HG02571 (cell line): ENCODE data around the gene RASA3.
A peak's percentile ranks its signal among the peaks of the same experiment; 100 is the strongest.

Source experiments
- ATAC-seq: cut with Tn5 transposase; IDR thresholded peaks from one replicate; pipeline ENCODE4 v1.9.1; 2021; ENCODE audit warnings: mild to moderate bottlenecking, moderate library complexity; ENCODE audit not compliant: unreplicated experiment

The RASA3 gene

DNA sequence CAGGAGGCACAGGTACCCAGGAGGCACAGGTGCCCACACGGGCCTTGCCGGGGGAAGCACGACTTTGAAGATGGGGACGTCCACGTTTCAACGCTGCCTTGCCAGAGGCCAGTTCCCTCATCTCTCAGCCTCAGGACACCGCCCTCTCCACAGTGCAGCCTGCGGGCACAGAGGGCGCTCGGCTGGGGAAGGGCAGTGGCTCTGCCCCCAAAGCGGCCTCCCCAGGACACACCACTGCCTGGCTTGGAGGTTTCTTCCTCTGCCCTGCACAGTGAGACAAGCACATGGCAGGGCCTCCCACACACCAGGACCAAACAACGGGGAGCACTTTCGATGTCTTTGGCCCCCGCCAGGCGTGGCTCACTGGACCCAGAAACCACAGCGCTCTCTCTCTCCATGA is 73.0 kb downstream of the RASA3 start:
- no peak for ATAC-seq

DNA sequence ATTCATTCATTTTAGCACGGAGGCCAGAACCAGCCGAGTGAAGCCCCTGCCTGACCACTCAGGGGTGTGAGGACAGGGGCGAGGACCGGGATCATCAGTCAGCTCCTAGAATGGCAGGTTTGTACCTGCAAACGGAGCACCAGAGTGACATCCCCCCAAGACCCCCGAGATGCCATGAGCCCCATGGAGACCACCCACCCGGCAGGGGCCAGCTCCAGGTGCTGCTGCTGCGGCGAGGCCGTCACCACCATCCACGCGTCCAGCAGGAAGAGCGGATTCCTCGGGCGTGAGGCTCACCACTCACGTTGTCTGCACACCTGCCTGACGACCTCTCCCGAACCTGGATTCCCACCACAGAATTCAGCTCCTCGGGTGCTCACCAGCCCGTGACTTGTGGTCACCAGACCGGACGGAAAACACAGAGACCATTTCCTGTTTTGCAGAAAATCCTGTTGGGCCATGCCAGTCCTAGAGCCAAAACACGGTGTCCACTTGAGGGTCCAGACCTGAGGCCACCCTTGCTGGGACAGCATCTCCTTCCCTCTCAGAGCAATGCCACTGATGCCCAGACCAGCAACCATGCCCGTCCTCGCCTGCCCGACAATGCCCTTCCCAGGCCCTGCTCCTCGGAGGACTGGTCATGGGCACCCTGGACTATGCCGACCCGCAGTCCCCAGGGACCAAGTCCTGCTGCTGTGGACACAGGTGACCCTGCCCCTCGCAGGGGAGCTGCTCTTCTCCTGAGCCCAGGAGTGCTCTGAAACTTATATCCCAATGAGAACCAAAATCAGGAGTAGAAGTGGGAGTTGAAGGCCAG is 74.2 kb downstream of the RASA3 start:
- ATAC-seq = no peak

GRCh38 chr13:114057166-114058050 is 75.0 kb downstream of the RASA3 start:
- ATAC-seq = no peak

GRCh38 chr13:114056205-114057013 is 76.0 kb downstream of the RASA3 start:
- no peak for ATAC-seq

GRCh38 chr13:114055766-114056165 is 76.7 kb downstream of the RASA3 start:
- ATAC-seq = no peak

GRCh38 chr13:114054830-114055439 is 77.5 kb downstream of the RASA3 start:
- no peak for ATAC-seq

DNA sequence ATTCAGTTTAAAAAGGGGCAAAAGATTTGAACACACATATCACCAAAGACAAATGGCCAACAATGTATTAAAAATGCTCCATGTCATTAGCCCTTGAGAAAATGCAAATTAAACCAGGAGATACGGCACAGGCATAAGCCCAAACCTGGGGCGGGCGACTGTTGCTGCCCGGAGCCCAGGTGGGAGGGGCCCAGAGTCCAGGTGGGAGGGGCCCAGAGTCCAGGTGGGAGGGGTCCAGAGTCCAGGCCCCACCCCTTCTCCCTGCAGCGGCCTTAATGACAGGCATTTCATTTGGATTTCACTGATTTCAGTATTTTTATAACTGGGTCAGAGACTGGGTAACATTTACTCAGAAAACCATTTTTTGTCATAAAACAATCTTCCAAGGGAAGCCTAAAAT is 78.2 kb downstream of the RASA3 start:
- no peak for ATAC-seq

DNA sequence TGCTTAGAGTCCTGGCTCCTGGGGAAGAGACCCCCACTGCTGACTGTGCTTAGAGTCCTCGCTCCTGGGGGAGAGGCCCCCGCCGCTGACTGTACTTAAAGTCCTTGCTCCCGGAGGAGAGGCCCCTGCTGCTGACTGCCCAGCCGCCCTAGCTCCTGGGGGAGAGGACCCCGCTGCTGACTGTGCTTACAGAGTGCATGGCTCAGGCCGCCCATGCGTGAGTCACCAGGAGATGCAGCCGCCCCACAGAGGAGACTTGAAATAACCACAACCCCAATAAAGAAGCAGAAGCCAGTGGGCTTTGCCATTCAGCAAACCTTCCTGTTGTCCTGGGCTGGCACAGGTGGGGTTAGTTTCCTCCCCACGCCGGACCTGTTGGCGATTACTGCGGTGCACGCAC is 79.4 kb downstream of the RASA3 start:
- ATAC-seq = no peak

DNA sequence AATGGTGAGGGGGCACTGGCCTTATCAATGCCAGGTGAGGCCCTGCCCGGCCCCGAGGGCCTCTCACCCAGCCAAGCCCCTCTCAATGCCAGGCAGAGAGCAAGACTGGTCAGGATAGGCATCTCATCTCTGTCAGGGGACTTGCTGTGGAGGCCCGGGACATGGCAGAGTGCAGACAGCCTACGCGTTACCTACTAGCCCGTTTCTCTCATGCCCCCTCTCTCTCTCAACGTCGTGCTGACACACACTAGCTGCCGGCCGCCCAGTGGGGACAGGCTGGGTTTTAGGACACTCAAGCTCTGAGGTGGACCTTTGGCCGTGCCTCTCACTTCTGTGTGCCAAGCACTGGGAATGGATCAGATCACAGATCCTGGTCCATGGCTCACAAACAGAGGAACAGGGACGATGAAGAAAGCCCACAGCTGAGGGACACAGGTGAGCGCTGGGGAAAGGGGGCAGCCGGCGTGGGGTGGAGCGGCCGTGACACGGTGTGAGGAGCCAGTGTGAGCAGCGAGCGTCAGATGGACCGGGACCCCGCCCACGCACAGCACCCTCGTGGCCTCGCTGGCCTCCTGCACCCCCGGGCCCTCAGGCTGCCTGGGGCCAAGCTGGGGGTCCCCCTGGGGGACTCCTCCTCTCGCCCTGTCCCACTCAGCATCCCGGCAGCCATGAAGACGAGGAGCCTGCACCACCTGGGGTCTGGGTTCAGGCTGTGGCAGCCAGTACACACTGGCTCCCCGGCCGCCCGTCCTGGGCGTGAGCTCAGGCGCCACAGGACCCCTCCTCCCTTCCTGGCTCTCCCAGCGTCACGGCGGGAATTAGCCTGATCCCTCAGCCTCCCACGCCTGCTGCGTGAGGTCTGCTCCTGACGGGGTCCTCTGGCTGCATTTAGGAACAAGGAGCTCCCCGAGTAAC is 81.6 kb downstream of the RASA3 start:
- ATAC-seq = no peak

DNA sequence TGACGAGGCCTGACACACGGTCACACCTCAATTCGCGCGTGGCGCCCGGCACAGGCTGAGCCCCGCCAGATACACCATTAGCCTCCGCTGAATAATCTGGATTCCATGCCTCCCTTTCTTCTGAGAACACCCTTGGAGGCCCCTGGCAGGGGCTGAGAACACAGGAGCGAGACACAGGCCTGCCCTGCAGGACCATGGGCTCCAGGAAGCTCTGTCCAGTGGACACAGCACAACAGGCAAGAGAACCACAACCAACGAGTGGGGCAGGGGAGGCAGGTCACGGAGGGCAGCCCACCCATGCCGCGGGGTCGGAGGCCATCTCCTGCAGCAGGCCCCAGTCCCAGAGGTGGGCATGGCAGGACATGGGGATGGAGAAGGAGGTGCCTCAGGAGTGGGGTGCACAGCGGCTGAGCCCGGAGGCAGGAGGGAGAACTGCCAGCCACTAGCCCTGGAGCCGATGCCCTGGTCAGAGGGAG is 82.8 kb downstream of the RASA3 start:
- no peak for ATAC-seq

GRCh38 chr13:114049026-114049425 is 83.4 kb downstream of the RASA3 start:
- ATAC-seq = peak; percentile 64

- ATAC-seq = no peak
Observed at GRCh38 chr13:114048443-114048842, 84.0 kb downstream of the RASA3 start.

- peak; percentile 54 for ATAC-seq
Observed at GRCh38 chr13:114047358-114047881, 85.0 kb downstream of the RASA3 start.

DNA sequence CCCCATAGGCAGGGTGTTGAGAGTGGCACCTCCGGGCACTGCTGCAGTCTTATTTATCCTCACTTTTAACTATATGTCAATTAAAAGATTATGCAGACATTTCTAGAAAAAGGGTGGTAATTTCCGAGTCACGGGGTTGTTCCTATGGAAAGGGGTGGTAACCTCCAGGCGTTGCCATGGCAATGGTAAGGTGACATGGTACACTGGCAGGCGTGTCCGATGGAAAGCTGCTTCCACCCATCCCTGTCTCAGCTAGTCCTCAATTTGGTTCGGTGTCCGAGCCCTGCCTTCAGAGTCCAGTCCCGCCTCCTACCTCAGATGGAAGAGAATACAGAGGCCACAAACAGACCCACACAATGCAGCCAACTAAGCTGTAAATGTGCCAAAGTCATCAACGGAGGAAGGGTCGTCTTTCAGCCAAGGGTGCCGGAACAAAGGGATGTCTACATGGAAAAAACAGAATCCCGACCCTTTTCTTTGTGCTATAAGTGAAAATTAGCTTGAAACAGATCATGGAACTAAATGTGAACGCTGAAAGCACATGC is 85.9 kb downstream of the RASA3 start:
- no peak for ATAC-seq

GRCh38 chr13:114045113-114045735 is 87.2 kb downstream of the RASA3 start:
- no peak for ATAC-seq

GRCh38 chr13:114044486-114044885 is 87.9 kb downstream of the RASA3 start:
- ATAC-seq = no peak

DNA sequence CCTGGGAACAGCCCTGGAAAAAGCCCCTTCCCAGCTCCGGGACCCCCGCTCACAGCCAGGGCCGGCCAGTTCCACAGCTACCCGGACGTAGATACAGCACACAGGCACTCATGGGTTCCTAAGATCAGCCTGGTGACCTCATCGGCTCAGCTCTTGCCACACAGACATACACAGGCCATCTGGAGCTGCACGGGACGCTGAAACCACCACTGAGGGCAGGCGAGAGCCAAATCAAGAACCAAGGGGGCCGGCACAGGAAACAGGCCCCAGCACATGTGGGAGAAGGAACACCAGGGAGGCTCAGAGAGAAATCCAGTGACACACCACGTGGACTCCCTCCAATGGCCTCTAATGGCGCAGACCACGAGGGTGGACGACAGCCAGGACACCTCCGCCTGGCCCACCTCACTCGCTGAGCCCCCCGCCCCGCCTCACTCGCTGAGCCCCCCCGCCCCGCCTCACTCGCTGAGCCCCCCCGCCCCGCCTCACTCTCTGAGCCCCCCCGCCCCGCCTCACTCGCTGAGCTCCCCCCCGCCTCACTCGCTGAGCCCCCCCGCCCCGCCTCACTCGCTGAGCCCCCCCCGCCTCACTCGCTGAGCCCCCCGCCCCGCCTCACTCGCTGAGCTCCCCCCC is 88.9 kb downstream of the RASA3 start:
- ATAC-seq = no peak
